HG03565 (cell line): ENCODE results near the gene CDPF1.

ENCODE experiments used
- ATAC-seq: cut with Tn5 transposase; IDR thresholded peaks from one replicate; pipeline ENCODE4 v1.9.1; 2021; ENCODE audit warnings: mild to moderate bottlenecking, moderate library complexity; ENCODE audit not compliant: unreplicated experiment

The CDPF1 gene

GRCh38 chr22:46259374-46259773 lies 9.3 kb upstream of the CDPF1 start:
- no peak for ATAC-seq

- ATAC-seq: no peak
Measured at GRCh38 chr22:46256358-46256958, 6.4 kb upstream of the CDPF1 start.

GRCh38 chr22:46251816-46252380 lies 1.8 kb upstream of the CDPF1 start:
- no peak for ATAC-seq

- no peak for ATAC-seq
Measured at GRCh38 chr22:46251266-46251665, 1.2 kb upstream of the CDPF1 start.

GRCh38 chr22:46250783-46251125 lies 661 bp upstream of the CDPF1 start:
- ATAC-seq: no peak

- ATAC-seq: no peak
Measured at GRCh38 chr22:46247443-46247975, 2.6 kb downstream of the CDPF1 start.

DNA sequence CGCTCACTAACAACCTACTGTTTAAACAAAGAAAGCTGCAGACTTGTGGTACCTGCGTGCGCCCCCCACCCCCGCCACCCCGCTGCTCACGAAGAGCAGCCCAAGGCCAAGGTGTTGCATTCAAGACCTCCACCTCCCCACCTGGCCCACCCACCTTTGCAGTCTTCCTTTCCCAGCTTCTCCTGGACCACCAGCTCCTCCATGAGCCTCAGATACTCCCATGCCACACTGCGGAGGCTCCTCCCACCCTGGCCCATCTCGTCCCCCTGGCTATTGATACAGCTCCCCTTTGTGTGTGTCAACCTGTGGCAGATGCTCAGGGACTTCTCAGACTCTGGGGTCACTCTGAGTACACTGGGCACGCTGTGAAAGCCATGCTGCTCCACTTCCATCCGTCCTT lies 3.9 kb downstream of the CDPF1 start:
- ATAC-seq: no peak

GRCh38 chr22:46245511-46245910 lies 4.6 kb downstream of the CDPF1 start:
- no peak for ATAC-seq

DNA sequence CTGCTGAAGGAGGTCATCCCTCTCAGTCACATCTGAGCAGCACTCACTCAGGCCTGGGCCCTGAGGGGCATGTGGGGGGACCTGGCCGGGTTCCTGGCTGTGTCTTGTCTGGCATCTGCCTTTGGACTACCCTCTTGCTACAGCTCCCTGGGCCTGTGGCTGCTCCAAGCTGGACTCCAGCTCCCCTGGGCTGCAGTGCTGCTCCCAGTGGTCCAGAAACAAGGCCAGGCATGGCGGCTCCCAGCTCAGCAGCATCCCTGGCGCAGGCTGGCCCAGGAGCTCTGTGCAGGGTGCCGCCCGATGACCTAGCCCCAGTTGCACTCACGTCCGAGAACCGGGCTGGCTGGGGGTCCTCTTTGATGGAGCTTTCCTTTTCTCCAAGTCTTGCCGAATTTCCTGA lies 5.3 kb downstream of the CDPF1 start:
- ATAC-seq: no peak

GRCh38 chr22:46242076-46242475 lies 8.0 kb downstream of the CDPF1 start:
- ATAC-seq: no peak

GRCh38 chr22:46241396-46242007 lies 8.6 kb downstream of the CDPF1 start:
- no peak for ATAC-seq

DNA sequence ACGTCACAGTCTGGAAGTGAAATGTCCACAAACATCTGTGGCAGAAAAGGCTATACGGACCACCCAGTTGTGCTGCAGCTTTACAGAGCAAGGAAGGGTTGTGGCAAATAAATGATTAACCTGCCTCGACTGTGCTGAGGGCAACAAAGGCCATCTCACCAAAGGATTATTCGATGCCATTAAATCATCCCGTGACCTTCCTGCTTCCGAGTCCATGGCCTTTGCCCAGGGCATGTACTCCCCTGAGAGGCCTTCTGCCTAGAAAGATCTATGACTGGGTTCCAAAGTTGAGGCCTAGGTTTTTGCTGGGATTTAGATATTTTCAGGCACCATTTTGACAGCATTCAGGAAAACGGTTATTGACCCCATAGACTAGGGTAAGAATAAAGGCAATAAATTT lies 9.2 kb downstream of the CDPF1 start:
- no peak for ATAC-seq

GRCh38 chr22:46240506-46240905 lies 9.6 kb downstream of the CDPF1 start:
- ATAC-seq: no peak

GRCh38 chr22:46240073-46240472 lies 10.0 kb downstream of the CDPF1 start:
- no peak for ATAC-seq

GRCh38 chr22:46239261-46240048 lies 10.6 kb downstream of the CDPF1 start:
- no peak for ATAC-seq

- no peak for ATAC-seq
Measured at GRCh38 chr22:46238541-46238940, 11.6 kb downstream of the CDPF1 start.

GRCh38 chr22:46237453-46238124 lies 12.5 kb downstream of the CDPF1 start:
- no peak for ATAC-seq

- ATAC-seq: no peak
Measured at GRCh38 chr22:46234969-46235368, 15.1 kb downstream of the CDPF1 start.

- no peak for ATAC-seq
Measured at GRCh38 chr22:46233231-46233630, 16.9 kb downstream of the CDPF1 start.

DNA sequence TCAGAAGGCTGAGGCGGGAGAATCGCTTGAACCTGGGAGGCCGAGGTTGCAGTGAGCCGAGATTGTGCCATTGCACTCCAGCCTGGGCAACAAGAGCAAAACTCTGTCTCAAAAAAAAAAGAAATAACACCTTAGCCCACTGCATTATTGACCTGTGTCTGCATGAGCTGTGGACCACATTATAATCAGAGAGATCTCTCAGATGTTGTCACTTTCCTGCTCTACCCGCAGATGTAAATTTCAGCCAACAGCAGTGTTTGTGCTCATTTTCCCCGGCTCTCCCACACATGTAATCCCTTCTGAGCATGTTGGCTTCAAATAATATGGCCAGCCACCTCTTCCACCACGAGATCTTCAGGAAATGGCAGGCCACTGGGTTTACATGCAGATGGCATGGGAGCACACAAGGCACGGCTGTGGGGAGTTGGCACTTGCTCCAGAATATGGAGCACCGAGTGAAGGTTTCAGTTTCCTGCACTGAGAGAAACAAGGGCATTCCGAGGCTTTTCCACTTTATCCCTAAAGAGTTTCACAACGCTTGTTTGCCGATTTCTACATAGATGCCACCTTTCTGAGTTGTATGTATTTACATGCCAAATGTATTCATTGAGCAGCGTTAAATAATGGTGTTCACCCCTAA lies 19.7 kb downstream of the CDPF1 start:
- ATAC-seq: no peak

DNA sequence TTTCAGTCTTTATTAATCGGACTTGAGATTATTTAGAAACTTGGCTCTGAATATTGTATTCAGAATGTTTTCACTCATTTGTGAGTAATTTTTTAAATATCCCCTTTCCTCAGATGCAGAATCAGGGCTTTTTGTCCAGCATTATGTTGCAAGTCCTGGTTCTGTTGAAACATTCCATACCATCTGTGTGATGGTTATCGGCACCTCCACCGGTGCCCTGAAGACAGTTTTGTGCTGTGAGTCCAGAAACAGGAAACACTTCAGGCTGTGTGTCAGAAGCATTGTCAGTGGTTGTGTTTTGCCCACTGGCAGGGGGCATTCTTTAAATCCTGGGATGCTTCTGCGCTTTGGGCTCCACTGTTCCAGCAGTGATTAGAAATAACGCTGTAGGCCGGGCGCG lies 20.4 kb downstream of the CDPF1 start:
- no peak for ATAC-seq
